ENCODE measurements around the gene OR51B5.
"Not testable (repeated sequence)": the region's sequence is repeated elsewhere in the genome, so short reads cannot be mapped to it uniquely, and the experiment has no call there.

Gene OR51B5

GRCh38 chr11:5324197-5324596 is 19.1 kb downstream of the OR51B5 start, which contains the start of gene OR51B2:
Gene OR51B2 (minus strand): TSS chr11:5324297. CDS start chr11:5324297, 0 bp downstream.
- DNase-seq, result no peak

GRCh38 chr11:5317292-5317691 is 26.0 kb downstream of the OR51B5 start:
- DNase-seq, result no peak

DNA sequence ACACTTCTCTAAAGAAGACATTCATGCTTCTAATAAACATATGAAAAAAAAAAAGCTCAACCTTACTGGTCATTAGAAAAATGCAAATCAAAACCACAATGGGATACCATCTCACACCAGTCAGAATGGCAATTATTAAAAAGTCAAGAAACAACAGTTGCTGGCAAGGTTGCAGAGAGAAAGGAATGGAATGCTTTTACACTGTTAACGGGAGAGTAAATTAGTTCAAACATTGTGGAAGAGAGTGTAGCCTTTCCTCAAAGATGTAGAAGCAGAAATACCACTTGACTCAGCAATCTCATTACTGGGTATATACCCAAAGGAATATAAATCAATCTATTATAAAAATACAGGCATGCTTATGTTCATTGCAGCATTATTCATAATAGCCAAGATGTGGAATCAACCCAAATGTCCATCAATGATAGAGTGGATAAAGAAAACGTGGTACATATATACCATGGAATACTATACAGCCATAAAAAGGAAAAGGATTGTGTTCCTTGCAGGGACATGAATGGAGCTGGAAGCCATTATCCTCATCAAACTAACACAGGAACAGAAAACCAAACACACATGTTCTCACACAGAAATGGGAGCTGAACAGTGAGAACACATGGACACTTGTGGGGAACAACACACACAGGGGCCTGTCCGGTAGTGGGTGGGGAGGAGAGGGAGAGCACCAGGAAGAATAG is 29.8 kb downstream of the OR51B5 start:
- not testable (repeated sequence) for DNase-seq

- DNase-seq, result no peak
Observed at GRCh38 chr11:5310423-5310822, 32.9 kb downstream of the OR51B5 start.

GRCh38 chr11:5307256-5308019 is 35.9 kb downstream of the OR51B5 start:
- DNase-seq, result no peak

GRCh38 chr11:5304046-5304445 is 39.3 kb downstream of the OR51B5 start:
- DNase-seq, result no peak

GRCh38 chr11:5303626-5304025 is 39.7 kb downstream of the OR51B5 start:
- no peak for DNase-seq

DNA sequence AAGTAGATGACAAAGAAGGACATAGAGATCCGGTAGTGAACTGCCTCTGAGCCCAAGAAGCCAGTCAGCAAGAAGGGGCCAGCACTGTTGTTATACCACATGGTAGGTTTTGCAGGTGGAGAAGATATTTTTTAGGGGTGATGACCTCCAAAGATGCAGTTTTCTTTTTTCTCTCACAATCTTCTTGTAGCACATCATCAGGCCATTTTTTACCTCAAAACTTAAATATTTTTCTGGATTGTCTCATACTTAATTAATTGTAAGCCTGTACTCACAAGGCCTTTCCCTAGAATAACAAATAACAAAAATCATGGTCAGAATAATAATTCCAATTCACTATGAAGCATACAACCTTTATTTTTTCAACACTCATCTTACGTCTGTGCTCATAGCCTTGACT is 41.5 kb downstream of the OR51B5 start, which contains the start of gene OR51B4:
OR51B4 (minus strand) TSS at position 101 of the 400 bp plus-strand sequence; CDS start at position 101, 0 bp downstream.
- DNase-seq, result no peak

DNA sequence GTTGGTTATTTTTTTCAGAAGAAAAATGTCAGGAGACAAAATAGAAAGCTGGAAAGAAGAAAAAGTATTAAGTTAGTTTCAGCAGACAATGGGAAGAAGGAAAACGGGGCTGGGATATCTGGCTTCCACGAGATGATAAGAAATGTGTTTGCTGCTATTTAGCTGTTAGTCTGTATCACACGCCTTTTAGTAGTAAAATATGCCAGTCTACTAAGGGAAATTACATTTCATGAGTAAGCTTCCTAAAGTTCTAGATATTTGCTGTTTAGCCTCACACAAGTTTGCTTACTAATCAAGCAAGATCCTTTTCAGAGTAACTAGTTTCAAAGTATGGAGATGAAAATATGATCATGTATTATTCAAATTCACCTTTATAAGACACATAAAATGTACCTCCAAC is 43.1 kb downstream of the OR51B5 start:
- no peak for DNase-seq

- no peak for DNase-seq
Observed at GRCh38 chr11:5298451-5298850, 44.9 kb downstream of the OR51B5 start.

DNA sequence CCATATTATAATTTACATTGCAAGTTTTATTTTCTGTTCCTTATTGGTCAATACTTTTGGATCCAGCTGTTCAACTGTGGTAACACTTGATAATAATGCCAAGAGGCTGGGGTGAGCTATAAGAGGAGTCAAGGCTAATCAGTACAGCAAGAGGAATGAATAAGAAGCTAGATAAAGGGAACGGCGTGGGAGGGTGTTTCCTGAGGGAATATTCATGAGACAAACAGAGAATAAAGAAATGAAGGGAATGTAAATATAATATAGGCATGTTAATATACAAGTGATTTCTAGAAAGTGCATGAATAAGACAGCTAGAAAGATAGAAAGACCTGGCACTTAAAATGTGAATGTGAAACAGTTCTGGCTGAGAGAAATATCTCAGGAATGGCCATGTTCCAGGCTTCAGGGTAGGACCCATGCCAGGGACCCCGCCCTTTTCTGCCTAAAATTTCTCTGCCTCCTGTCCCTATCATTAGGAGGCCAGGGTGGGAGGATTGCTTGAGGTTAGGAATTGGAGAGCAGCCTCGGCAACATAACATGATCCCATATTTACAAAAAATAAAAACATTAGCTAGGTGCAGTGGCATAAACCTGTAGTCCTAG is 45.5 kb downstream of the OR51B5 start:
- no peak for DNase-seq

- not testable (repeated sequence) for DNase-seq
Observed at GRCh38 chr11:5294342-5294995, 48.9 kb downstream of the OR51B5 start.

GRCh38 chr11:5293028-5293427 is 50.3 kb downstream of the OR51B5 start:
- no peak for DNase-seq
